Endodermal cell (in vitro differentiated cells): ENCODE results near the gene SBF2. TPM values are rescaled to one million over a fixed set of nuclear protein-coding genes. Genes with fewer than 3 reads are reported as not detected.

Experiments used
- DNase-seq: peaks from one replicate; pipeline ENCODE4 v3.0.0-alpha.2; 2017
- H3K27ac ChIP-seq: 2 replicates; pipeline ENCODE4 v1.5.1; 2013; ENCODE audit warnings: mild to moderate bottlenecking, low read depth, low read length, moderate library complexity
- H3K27me3 ChIP-seq: 2 replicates; pipeline ENCODE4 v1.6.1; 2013; ENCODE audit warnings: mild to moderate bottlenecking, low read length, moderate library complexity; ENCODE audit not compliant: insufficient read depth, control insufficient read depth, poor library complexity, severe bottlenecking
- H3K36me3 ChIP-seq: 2 replicates; pipeline ENCODE4 v1.7.0; 2013; ENCODE audit warnings: mild to moderate bottlenecking, low read length, moderate library complexity; ENCODE audit not compliant: control insufficient read depth, insufficient read depth
- H3K4me1 ChIP-seq: one replicate; pipeline ENCODE4 v1.7.0; 2013; ENCODE audit warnings: low read length; ENCODE audit not compliant: control insufficient read depth, insufficient read depth
- H3K4me3 ChIP-seq: 2 replicates; pipeline ENCODE4 v1.5.1; 2013; ENCODE audit warnings: mild to moderate bottlenecking, low read length, moderate library complexity
- H3K9ac ChIP-seq: 2 replicates; pipeline ENCODE4 v1.6.1; 2013; ENCODE audit warnings: mild to moderate bottlenecking, low read length, moderate library complexity; ENCODE audit not compliant: poor library complexity, severe bottlenecking; ENCODE audit errors: extremely low read depth
- H3K9me3 ChIP-seq: 2 replicates; pipeline ENCODE4 v1.6.1; 2013; ENCODE audit warnings: mild to moderate bottlenecking, low read length, moderate library complexity; ENCODE audit not compliant: control insufficient read depth
- H3K27ac Mint-ChIP-seq: 2 replicates; pipeline ENCODE4 v1.8.0; 2020; ENCODE audit warnings: mixed read lengths
- H3K27me3 Mint-ChIP-seq: 2 replicates; pipeline ENCODE4 v1.8.0; 2021; ENCODE audit warnings: mild to moderate bottlenecking, mixed read lengths; ENCODE audit not compliant: insufficient read depth
- H3K36me3 Mint-ChIP-seq: 2 replicates; pipeline ENCODE4 v1.8.0; 2020; ENCODE audit warnings: low read depth, mixed read lengths
- H3K4me1 Mint-ChIP-seq: 2 replicates; pipeline ENCODE4 v1.8.0; 2020; ENCODE audit warnings: mixed read lengths
- H3K4me3 Mint-ChIP-seq: 2 replicates; pipeline ENCODE4 v1.8.0; 2020; ENCODE audit warnings: mild to moderate bottlenecking, moderate library complexity, mixed read lengths
- H3K9me3 Mint-ChIP-seq: 2 replicates; pipeline ENCODE4 v1.8.0; 2020; ENCODE audit warnings: mild to moderate bottlenecking, mixed read lengths
- WGBS, 2 experiments: methylation state at CpG; one replicate each; pipeline versions ENCODE4 v1.1.5 to v1.1.7; 2013; ENCODE audit warnings: missing lambda C conversion rate in 2 of 2, mixed read lengths in 1 of 2; ENCODE audit not compliant: insufficient coverage in 1 of 2, insufficient read length in 1 of 2; 5-methylcytosine and 5-hydroxymethylcytosine counted together
- total RNA-seq, 2 donors: library from RNA; stranded (reverse); fragmentation: NEBNext Ultra II Directional in 1 of 2; extraction: Animal tissue kit (Norgen Biotek cat#: 25700) in 1 of 2; gene quantifications; 2 replicates in 1 of 2; 3 replicates in 1 of 2; pipeline ENCODE4 v1.2.1, GENCODE V29; 2021
- TF ChIP-seq, protein P1 (sequence below): fragments of 200-600 bp; sonication (generic); conservative IDR thresholded peaks from 2 replicates; pipeline ENCODE4 v1.5.0; 2021; ENCODE audit warnings: antibody characterized with exemption, mild to moderate bottlenecking

Gene SBF2
- total RNA-seq, 2 donors from 2014 or later = 27.1 to 32.5 TPM

DNA sequence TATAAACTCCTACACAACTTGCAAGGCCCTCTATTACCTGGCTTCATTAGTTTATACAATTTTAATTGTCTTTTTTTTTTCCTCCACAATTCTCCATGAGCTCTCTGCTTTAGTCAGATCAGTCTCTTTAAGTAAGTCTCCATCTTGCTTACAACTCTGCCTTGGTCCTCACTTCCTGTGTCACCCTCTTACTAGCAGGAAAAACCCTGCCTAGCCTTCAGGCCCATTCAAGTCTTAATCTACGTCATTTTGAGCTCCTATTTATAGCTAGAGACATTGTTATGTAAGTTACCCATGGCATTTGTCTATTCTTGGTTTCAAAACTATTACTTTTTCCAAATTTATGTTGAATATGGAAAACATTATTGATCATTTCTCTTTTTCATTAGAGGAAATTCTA, 177.4 kb downstream of the SBF2 start:
- Histone ChIP-seq H3K36me3 (no peaks in the 10 kb centered on the region), H3K27me3 (no peaks in the 10 kb centered on the region), H3K9me3 (peaks cover 20% of the 10 kb centered on the region), H3K27ac (no peak overlapping the region), H3K4me3 (no peak overlapping the region), H3K9ac (no peak overlapping the region), H3K4me1 (no peaks in the 10 kb centered on the region)
- H3K9me3 Mint-ChIP-seq = peaks cover 3% of the 10 kb centered on the region
- no peak overlapping the region for H3K27ac Mint-ChIP-seq
- 92% methylated on average over 1 of the region's 1 CpG; no CpG with 5 or more reads in 1 of the 2 experiments for WGBS, 2 experiments
- H3K27me3 Mint-ChIP-seq = no peaks in the 10 kb centered on the region
- peaks cover 8% of the 10 kb centered on the region for H3K36me3 Mint-ChIP-seq
- TF ChIP-seq, protein P1, sequence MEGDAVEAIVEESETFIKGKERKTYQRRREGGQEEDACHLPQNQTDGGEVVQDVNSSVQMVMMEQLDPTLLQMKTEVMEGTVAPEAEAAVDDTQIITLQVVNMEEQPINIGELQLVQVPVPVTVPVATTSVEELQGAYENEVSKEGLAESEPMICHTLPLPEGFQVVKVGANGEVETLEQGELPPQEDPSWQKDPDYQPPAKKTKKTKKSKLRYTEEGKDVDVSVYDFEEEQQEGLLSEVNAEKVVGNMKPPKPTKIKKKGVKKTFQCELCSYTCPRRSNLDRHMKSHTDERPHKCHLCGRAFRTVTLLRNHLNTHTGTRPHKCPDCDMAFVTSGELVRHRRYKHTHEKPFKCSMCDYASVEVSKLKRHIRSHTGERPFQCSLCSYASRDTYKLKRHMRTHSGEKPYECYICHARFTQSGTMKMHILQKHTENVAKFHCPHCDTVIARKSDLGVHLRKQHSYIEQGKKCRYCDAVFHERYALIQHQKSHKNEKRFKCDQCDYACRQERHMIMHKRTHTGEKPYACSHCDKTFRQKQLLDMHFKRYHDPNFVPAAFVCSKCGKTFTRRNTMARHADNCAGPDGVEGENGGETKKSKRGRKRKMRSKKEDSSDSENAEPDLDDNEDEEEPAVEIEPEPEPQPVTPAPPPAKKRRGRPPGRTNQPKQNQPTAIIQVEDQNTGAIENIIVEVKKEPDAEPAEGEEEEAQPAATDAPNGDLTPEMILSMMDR = no peak
- H3K4me1 Mint-ChIP-seq = no peaks in the 10 kb centered on the region
- H3K4me3 Mint-ChIP-seq = no peak overlapping the region
- DNase-seq = no peak

DNA sequence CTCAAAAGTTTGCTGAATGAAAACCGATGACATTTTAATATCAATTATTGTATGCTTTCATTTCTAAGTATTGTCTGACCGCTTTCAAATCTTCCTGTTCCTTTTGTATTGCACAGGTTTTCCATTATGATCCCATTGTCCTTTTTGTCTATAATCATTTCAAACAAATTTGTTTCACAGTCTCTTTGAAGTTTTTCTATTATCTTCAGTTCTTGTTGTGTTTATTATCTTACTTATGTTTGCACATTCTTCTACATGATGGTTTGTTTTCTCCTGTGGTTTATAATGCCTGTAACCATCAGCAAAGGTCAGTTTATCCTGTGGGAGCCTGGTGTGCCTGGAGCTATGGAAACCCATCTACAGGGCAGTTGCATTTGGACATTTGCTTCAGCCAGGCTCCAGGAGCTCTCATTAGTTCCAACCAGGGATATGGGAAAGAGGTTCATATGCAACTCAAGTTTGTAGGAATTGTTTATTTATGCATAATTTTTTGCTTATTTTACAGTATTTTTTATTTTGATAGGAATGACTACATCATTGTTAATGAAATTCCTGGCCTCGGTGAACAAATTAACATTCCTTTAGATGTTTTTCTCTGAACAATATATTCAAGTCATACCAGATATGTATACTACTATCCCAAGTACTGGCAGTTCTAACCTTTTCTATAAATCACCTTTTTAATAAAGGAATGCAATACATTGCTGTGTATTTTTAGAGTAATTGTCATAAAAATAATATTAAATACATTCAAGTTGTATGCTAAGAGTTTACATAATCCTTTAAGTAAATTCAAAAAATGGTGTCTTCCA, 179.2 kb downstream of the SBF2 start:
- H3K36me3 Mint-ChIP-seq = peaks cover 8% of the 10 kb centered on the region
- TF ChIP-seq, protein P1 = no peak
- H3K9ac ChIP-seq = no peak overlapping the region
- 92 to 95% methylated on average over 2 to 3 of the region's 3 CpGs for WGBS, 2 experiments
- no peak overlapping the region for H3K4me3 Mint-ChIP-seq
- H3K27ac ChIP-seq = no peak overlapping the region
- H3K4me3 ChIP-seq = no peak overlapping the region
- H3K36me3 ChIP-seq = no peaks in the 10 kb centered on the region
- peaks cover 21% of the 10 kb centered on the region for H3K9me3 ChIP-seq
- peaks cover 3% of the 10 kb centered on the region for H3K4me1 Mint-ChIP-seq
- no peak overlapping the region for H3K27ac Mint-ChIP-seq
- no peaks in the 10 kb centered on the region for H3K4me1 ChIP-seq
- DNase-seq = no peak
- no peaks in the 10 kb centered on the region for H3K27me3 Mint-ChIP-seq
- H3K27me3 ChIP-seq = no peaks in the 10 kb centered on the region
- peaks cover 3% of the 10 kb centered on the region for H3K9me3 Mint-ChIP-seq

DNA sequence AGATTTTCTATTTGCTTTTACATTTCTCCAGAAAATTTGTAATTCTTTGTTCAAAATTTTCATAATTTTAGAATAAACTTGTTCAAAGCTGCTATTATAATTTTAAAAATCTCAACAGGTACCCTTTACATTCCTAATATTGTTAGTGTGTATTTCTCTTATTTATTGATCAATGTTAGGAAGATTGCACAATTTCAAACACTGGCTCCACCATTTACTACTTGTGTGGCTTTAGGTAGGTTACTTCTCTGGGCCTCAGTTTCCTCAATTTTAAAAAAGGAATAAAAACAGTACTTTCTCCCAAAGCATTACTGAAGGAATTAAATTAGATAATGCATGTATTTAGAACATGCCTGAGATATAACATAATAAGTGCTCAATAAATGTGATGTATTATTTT, 180.2 kb downstream of the SBF2 start:
- H3K4me1 ChIP-seq = no peaks in the 10 kb centered on the region
- H3K9me3 Mint-ChIP-seq = peaks cover 3% of the 10 kb centered on the region
- H3K4me1 Mint-ChIP-seq = peaks cover 4% of the 10 kb centered on the region
- H3K9ac ChIP-seq = no peak overlapping the region
- no peak overlapping the region for H3K27ac ChIP-seq
- H3K9me3 ChIP-seq = peaks cover 21% of the 10 kb centered on the region
- TF ChIP-seq, protein P1 = no peak
- H3K27ac Mint-ChIP-seq = no peak overlapping the region
- H3K27me3 ChIP-seq = no peaks in the 10 kb centered on the region
- H3K36me3 ChIP-seq = no peaks in the 10 kb centered on the region
- H3K4me3 ChIP-seq = no peak overlapping the region
- no peaks in the 10 kb centered on the region for H3K27me3 Mint-ChIP-seq
- no peak overlapping the region for H3K4me3 Mint-ChIP-seq
- DNase-seq = no peak
- H3K36me3 Mint-ChIP-seq = peaks cover 8% of the 10 kb centered on the region
